ENCODE data around the gene METTL14.

The METTL14 gene

GRCh38 chr4:118752551-118752950 is 67.4 kb downstream of the METTL14 start:
- H3K36me3 ChIP-seq (replicated peaks; ENCODE audit: insufficient read depth, low read length): peaks cover 11% of the 10 kb centered on the region; the same call in 1 of the 2 replicates
- H3K4me1 ChIP-seq (ENCODE audit: low read length): no peaks in the 10 kb centered on the region
- no peaks in the 10 kb centered on the region for H3F3A ChIP-seq (ENCODE audit: insufficient read depth, low read length)
- no peak overlapping the region for H3K4me3 ChIP-seq (ENCODE audit: low read length)
- peaks cover 9% of the 10 kb centered on the region; the same call in 1 of the 2 replicates for H3K79me2 ChIP-seq (ENCODE audit: low read length)
- H3K27me3 ChIP-seq (replicated peaks; ENCODE audit: insufficient read depth, low read length): no peaks in the 10 kb centered on the region
- no peak overlapping the region for H3K9ac ChIP-seq (ENCODE audit: low read length)
- no peak for DNase-seq
- peaks cover 3% of the 10 kb centered on the region; the same call in 1 of the 2 replicates for H4K20me1 ChIP-seq (ENCODE audit: insufficient read depth, low read length)
- no peak for TF ChIP-seq EZH2 (optimal IDR thresholded peaks at IDR 0.05; ENCODE audit: low read depth, low read length)
- no peak for TF ChIP-seq EZH2phosphoT487 (IDR thresholded peaks at IDR 0.05; ENCODE audit: low read length)
- TF ChIP-seq CTCF (IDR thresholded peaks at IDR 0.05; ENCODE audit: low read length): no peak
- no peak overlapping the region for H3K27ac ChIP-seq (ENCODE audit: low read length)
- no peak overlapping the region for H3K4me2 ChIP-seq (ENCODE audit: low read depth, low read length)
- H2AFZ ChIP-seq (ENCODE audit: low read length): no peak overlapping the region
- no peaks in the 10 kb centered on the region for H3K9me3 ChIP-seq (replicated peaks; ENCODE audit: insufficient read depth, low read length)
- no peaks in the 10 kb centered on the region for H3K9me2 ChIP-seq (replicated peaks; ENCODE audit: insufficient read depth, low read length)

- no peak for DNase-seq
- Histone ChIP-seq H3K9me2 (replicated peaks; ENCODE audit: insufficient read depth, low read length) (no peaks in the 10 kb centered on the region), H3K9ac (ENCODE audit: low read length) (no peak overlapping the region), H3K4me1 (ENCODE audit: low read length) (no peaks in the 10 kb centered on the region), H3K79me2 (ENCODE audit: low read length) (peaks cover 15% of the 10 kb centered on the region; the same call in 1 of the 2 replicates), H2AFZ (ENCODE audit: low read length) (no peak overlapping the region), H3K4me3 (ENCODE audit: low read length) (no peak overlapping the region), H3F3A (ENCODE audit: insufficient read depth, low read length) (no peaks in the 10 kb centered on the region), H3K36me3 (replicated peaks; ENCODE audit: insufficient read depth, low read length) (peaks cover 11% of the 10 kb centered on the region; the same call in 1 of the 2 replicates), H3K27ac (ENCODE audit: low read length) (no peak overlapping the region), H4K20me1 (ENCODE audit: insufficient read depth, low read length) (peaks cover 3% of the 10 kb centered on the region; the same call in 1 of the 2 replicates), H3K4me2 (ENCODE audit: low read depth, low read length) (no peak overlapping the region), H3K27me3 (replicated peaks; ENCODE audit: insufficient read depth, low read length) (no peaks in the 10 kb centered on the region), H3K9me3 (replicated peaks; ENCODE audit: insufficient read depth, low read length) (no peaks in the 10 kb centered on the region)
- no peak for TF ChIP-seq EZH2phosphoT487 (IDR thresholded peaks at IDR 0.05; ENCODE audit: low read length)
- TF ChIP-seq EZH2 (optimal IDR thresholded peaks at IDR 0.05; ENCODE audit: low read depth, low read length): no peak
- TF ChIP-seq CTCF (IDR thresholded peaks at IDR 0.05; ENCODE audit: low read length): no peak
These were observed 67.9 kb downstream of the METTL14 start for GRCh38 chr4:118753096-118753495.

GRCh38 chr4:118753685-118754084 is 68.5 kb downstream of the METTL14 start:
- no peak for DNase-seq
- H3K4me2 ChIP-seq (ENCODE audit: low read depth, low read length): no peak overlapping the region
- no peak overlapping the region for H3K27ac ChIP-seq (ENCODE audit: low read length)
- H3K27me3 ChIP-seq (replicated peaks; ENCODE audit: insufficient read depth, low read length): no peaks in the 10 kb centered on the region
- peaks cover 11% of the 10 kb centered on the region; the same call in 1 of the 2 replicates for H3K36me3 ChIP-seq (replicated peaks; ENCODE audit: insufficient read depth, low read length)
- no peaks in the 10 kb centered on the region for H3F3A ChIP-seq (ENCODE audit: insufficient read depth, low read length)
- no peak overlapping the region for H3K4me3 ChIP-seq (ENCODE audit: low read length)
- TF ChIP-seq EZH2 (optimal IDR thresholded peaks at IDR 0.05; ENCODE audit: low read depth, low read length) (no peak), EZH2phosphoT487 (IDR thresholded peaks at IDR 0.05; ENCODE audit: low read length) (no peak), CTCF (IDR thresholded peaks at IDR 0.05; ENCODE audit: low read length) (no peak; the same call in 1 of the 2 replicates)
- peaks cover 15% of the 10 kb centered on the region; the same call in 1 of the 2 replicates for H3K79me2 ChIP-seq (ENCODE audit: low read length)
- H2AFZ ChIP-seq (ENCODE audit: low read length): no peak overlapping the region
- H3K9ac ChIP-seq (ENCODE audit: low read length): no peak overlapping the region
- no peaks in the 10 kb centered on the region for H3K9me3 ChIP-seq (replicated peaks; ENCODE audit: insufficient read depth, low read length)
- no peaks in the 10 kb centered on the region for H3K9me2 ChIP-seq (replicated peaks; ENCODE audit: insufficient read depth, low read length)
- peaks cover 3% of the 10 kb centered on the region; the same call in 1 of the 2 replicates for H4K20me1 ChIP-seq (ENCODE audit: insufficient read depth, low read length)
- peaks cover under 1% of the 10 kb centered on the region for H3K4me1 ChIP-seq (ENCODE audit: low read length)

All from MM.1S (cell line).